ENCODE measurements around the gene CENPN.

DNA sequence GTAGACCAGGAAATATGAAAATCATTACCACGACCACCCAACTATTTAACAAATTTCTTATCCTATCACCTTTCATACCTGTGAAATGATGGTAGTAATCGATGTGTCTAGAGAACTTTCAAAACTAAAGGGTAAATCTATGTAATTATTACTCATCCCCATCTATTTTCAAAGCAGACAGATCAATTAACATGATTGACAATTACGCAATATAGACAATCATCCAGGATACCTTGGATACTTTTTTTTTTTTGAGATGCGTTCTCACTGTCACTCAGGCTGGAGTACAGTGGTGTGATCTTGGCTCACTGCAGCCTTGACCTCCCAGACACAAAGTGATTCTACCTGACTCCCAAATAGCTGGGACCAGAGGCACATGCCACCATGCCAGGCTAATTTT lies 74.0 kb downstream of the CENPN start:
- TF ChIP-seq, protein P1, sequence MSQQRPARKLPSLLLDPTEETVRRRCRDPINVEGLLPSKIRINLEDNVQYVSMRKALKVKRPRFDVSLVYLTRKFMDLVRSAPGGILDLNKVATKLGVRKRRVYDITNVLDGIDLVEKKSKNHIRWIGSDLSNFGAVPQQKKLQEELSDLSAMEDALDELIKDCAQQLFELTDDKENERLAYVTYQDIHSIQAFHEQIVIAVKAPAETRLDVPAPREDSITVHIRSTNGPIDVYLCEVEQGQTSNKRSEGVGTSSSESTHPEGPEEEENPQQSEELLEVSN (IDR thresholded peaks at IDR 0.05; ENCODE audit: borderline replicate concordance, low read depth) = no peak
- TF ChIP-seq, protein P2, sequence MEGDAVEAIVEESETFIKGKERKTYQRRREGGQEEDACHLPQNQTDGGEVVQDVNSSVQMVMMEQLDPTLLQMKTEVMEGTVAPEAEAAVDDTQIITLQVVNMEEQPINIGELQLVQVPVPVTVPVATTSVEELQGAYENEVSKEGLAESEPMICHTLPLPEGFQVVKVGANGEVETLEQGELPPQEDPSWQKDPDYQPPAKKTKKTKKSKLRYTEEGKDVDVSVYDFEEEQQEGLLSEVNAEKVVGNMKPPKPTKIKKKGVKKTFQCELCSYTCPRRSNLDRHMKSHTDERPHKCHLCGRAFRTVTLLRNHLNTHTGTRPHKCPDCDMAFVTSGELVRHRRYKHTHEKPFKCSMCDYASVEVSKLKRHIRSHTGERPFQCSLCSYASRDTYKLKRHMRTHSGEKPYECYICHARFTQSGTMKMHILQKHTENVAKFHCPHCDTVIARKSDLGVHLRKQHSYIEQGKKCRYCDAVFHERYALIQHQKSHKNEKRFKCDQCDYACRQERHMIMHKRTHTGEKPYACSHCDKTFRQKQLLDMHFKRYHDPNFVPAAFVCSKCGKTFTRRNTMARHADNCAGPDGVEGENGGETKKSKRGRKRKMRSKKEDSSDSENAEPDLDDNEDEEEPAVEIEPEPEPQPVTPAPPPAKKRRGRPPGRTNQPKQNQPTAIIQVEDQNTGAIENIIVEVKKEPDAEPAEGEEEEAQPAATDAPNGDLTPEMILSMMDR (IDR thresholded peaks at IDR 0.05) = no peak
- TF ChIP-seq, protein P3, sequence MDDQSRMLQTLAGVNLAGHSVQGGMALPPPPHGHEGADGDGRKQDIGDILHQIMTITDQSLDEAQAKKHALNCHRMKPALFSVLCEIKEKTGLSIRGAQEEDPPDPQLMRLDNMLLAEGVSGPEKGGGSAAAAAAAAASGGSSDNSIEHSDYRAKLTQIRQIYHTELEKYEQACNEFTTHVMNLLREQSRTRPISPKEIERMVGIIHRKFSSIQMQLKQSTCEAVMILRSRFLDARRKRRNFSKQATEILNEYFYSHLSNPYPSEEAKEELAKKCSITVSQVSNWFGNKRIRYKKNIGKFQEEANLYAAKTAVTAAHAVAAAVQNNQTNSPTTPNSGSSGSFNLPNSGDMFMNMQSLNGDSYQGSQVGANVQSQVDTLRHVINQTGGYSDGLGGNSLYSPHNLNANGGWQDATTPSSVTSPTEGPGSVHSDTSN (IDR thresholded peaks at IDR 0.05) = no peak
- TF ChIP-seq SMC3 (IDR thresholded peaks at IDR 0.05) (no peak), CEBPB (IDR thresholded peaks at IDR 0.05) (peak in 1 of 2 experiments; percentile 38; a peak in 1 of 4 replicates), ESRRA (IDR thresholded peaks at IDR 0.05; ENCODE audit: borderline replicate concordance, low read length) (no peak), POLR2AphosphoS2 (conservative IDR thresholded peaks at IDR 0.05; ENCODE audit: low read length) (no peak), SREBF2 (IDR thresholded peaks at IDR 0.05) (no peak), JUN (IDR thresholded peaks at IDR 0.05) (no peak), RAD21 (conservative IDR thresholded peaks at IDR 0.05 in 1 of 2, IDR thresholded peaks at IDR 0.05 in 1 of 2) (no peak), POLR2A (IDR thresholded peaks at IDR 0.05; ENCODE audit: low read length) (no peak)
- TF ChIP-seq, protein P4, sequence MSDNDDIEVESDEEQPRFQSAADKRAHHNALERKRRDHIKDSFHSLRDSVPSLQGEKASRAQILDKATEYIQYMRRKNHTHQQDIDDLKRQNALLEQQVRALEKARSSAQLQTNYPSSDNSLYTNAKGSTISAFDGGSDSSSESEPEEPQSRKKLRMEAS (IDR thresholded peaks at IDR 0.05) = no peak
- TF ChIP-seq, protein P5, sequence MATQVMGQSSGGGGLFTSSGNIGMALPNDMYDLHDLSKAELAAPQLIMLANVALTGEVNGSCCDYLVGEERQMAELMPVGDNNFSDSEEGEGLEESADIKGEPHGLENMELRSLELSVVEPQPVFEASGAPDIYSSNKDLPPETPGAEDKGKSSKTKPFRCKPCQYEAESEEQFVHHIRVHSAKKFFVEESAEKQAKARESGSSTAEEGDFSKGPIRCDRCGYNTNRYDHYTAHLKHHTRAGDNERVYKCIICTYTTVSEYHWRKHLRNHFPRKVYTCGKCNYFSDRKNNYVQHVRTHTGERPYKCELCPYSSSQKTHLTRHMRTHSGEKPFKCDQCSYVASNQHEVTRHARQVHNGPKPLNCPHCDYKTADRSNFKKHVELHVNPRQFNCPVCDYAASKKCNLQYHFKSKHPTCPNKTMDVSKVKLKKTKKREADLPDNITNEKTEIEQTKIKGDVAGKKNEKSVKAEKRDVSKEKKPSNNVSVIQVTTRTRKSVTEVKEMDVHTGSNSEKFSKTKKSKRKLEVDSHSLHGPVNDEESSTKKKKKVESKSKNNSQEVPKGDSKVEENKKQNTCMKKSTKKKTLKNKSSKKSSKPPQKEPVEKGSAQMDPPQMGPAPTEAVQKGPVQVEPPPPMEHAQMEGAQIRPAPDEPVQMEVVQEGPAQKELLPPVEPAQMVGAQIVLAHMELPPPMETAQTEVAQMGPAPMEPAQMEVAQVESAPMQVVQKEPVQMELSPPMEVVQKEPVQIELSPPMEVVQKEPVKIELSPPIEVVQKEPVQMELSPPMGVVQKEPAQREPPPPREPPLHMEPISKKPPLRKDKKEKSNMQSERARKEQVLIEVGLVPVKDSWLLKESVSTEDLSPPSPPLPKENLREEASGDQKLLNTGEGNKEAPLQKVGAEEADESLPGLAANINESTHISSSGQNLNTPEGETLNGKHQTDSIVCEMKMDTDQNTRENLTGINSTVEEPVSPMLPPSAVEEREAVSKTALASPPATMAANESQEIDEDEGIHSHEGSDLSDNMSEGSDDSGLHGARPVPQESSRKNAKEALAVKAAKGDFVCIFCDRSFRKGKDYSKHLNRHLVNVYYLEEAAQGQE (IDR thresholded peaks at IDR 0.05) = no peak
- TF ChIP-seq, protein P6, sequence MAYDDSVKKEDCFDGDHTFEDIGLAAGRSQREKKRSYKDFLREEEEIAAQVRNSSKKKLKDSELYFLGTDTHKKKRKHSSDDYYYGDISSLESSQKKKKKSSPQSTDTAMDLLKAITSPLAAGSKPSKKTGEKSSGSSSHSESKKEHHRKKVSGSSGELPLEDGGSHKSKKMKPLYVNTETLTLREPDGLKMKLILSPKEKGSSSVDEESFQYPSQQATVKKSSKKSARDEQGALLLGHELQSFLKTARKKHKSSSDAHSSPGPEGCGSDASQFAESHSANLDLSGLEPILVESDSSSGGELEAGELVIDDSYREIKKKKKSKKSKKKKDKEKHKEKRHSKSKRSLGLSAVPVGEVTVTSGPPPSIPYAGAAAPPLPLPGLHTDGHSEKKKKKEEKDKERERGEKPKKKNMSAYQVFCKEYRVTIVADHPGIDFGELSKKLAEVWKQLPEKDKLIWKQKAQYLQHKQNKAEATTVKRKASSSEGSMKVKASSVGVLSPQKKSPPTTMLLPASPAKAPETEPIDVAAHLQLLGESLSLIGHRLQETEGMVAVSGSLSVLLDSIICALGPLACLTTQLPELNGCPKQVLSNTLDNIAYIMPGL (CRISPR knock-in tag; IDR thresholded peaks at IDR 0.05; ENCODE audit: borderline replicate concordance) = no peak

Measured in A549 (cell line).